K562 (cell line): ENCODE data around the gene CLCN4. TPM values are rescaled to one million over a fixed set of nuclear protein-coding genes. Genes with fewer than 3 reads are reported as not detected.

Experiments
- DMBX1 ChIP-seq: fragments of 250-450 bp; sonication (Bioruptor Pico); IDR thresholded peaks from 2 replicates; pipeline ENCODE4 v1.8.0; 2022; ENCODE audit warnings: inconsistent platforms, mild to moderate bottlenecking, moderate library complexity, borderline replicate concordance
- NCOA2 ChIP-seq, 2 experiments: fragments of 450-650 bp; IDR thresholded peaks; 2 replicates each; pipeline ENCODE4 v1.6.1; 2018; ENCODE audit warnings: mild to moderate bottlenecking in 2 of 2, moderate library complexity in 1 of 2; ENCODE audit not compliant: partially characterized antibody in 2 of 2
- polyA plus RNA-seq, 8 experiments: library from polyadenylated mRNA; depleted of rRNA in 4 of 8; stranded (reverse) in 5 of 8; unstranded in 3 of 8; fragments of >200 nt; fragmentation: Nextera tagmentation in 2 of 8; fragmentation: Illumina TruSeq in 1 of 8; extraction: Ambion mirVana in 2 of 8; extraction: Trizol in 1 of 8; gene quantifications; 2 replicates each; pipeline versions ENCODE4 v1.2.1 to v1.2.3, GENCODE V29; 2011 to 2014; ENCODE audit warnings: inconsistent platforms in 1 of 8, missing spikeins in 1 of 8
- total RNA-seq, 7 experiments: library from RNA; depleted of rRNA in 6 of 7; stranded (reverse); fragments of >200 nt in 6 of 7; fragmentation: Illumina TruSeq in 2 of 7; extraction: Trizol in 2 of 7; gene quantifications; 2 replicates each; pipeline versions ENCODE4 v1.2.1 to v1.2.3, GENCODE V29; 2011 to 2021; ENCODE audit warnings: low replicate concordance in 1 of 7
- TF ChIP-seq, protein P1 (sequence below): fragments of 450-650 bp; IDR thresholded peaks from 2 replicates; pipeline ENCODE4 v1.6.1; 2016; ENCODE audit warnings: low read depth

The CLCN4 gene
- total and polyA plus RNA-seq, 9 of the 15 experiments (the other 6 are each of a cell fraction or from before 2014, with no cell fraction given): 0.03 to 0.24 (median 0.10) TPM; not detected in 1

GRCh38 chrX:10120828-10121227 is 35.9 kb upstream of the CLCN4 start (continued):
- TF ChIP-seq, protein P1, sequence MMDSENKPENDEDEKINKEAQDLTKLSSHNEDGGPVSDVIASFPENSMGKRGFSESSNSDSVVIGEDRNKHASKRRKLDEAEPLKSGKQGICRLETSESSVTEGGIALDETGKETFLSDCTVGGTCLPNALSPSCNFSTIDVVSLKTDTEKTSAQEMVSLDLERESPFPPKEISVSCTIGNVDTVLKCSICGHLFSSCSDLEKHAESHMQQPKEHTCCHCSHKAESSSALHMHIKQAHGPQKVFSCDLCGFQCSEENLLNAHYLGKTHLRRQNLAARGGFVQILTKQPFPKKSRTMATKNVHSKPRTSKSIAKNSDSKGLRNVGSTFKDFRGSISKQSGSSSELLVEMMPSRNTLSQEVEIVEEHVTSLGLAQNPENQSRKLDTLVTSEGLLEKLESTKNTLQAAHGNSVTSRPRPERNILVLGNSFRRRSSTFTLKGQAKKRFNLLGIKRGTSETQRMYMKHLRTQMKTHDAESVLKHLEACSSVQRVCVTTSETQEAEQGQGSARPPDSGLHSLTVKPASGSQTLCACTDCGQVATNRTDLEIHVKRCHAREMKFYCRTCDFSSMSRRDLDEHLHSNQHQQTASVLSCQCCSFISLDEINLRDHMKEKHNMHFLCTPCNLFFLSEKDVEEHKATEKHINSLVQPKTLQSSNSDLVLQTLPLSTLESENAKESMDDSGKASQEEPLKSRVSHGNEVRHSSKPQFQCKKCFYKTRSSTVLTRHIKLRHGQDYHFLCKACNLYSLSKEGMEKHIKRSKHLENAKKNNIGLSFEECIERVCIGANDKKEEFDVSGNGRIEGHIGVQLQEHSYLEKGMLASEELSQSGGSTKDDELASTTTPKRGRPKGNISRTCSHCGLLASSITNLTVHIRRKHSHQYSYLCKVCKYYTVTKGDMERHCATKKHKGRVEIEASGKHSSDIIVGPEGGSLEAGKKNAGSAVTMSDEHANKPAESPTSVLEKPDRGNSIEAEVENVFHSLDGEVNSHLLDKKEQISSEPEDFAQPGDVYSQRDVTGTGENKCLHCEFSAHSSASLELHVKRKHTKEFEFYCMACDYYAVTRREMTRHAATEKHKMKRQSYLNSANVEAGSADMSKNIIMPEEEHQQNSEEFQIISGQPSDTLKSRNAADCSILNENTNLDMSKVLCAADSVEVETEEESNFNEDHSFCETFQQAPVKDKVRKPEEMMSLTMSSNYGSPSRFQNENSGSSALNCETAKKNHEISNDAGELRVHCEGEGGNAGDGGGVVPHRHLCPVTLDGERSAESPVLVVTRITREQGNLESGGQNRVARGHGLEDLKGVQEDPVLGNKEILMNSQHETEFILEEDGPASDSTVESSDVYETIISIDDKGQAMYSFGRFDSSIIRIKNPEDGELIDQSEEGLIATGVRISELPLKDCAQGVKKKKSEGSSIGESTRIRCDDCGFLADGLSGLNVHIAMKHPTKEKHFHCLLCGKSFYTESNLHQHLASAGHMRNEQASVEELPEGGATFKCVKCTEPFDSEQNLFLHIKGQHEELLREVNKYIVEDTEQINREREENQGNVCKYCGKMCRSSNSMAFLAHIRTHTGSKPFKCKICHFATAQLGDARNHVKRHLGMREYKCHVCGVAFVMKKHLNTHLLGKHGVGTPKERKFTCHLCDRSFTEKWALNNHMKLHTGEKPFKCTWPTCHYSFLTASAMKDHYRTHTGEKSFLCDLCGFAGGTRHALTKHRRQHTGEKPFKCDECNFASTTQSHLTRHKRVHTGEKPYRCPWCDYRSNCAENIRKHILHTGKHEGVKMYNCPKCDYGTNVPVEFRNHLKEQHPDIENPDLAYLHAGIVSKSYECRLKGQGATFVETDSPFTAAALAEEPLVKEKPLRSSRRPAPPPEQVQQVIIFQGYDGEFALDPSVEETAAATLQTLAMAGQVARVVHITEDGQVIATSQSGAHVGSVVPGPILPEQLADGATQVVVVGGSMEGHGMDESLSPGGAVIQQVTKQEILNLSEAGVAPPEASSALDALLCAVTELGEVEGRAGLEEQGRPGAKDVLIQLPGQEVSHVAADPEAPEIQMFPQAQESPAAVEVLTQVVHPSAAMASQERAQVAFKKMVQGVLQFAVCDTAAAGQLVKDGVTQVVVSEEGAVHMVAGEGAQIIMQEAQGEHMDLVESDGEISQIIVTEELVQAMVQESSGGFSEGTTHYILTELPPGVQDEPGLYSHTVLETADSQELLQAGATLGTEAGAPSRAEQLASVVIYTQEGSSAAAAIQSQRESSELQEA: no peak
- no peak for TF ChIP-seq DMBX1 (CRISPR knock-in tag)
- TF ChIP-seq NCOA2 (IDR thresholded peaks at IDR 0.05; ENCODE audit: partially characterized antibody in 2 of 2): no peak
- TF ChIP-seq, all 486 proteins: peak for 0
